Occipital lobe (tissue), 2 donors: ENCODE data around the gene SPACA1. TPM values are rescaled to one million over a fixed set of nuclear protein-coding genes. Genes with fewer than 3 reads are reported as not detected.

ENCODE experiments used
- DNase-seq: peaks from one replicate; lab custom pipeline; 2025; lab: John Stamatoyannopoulos, UW
- total RNA-seq: library from RNA; depleted of rRNA; stranded (reverse); fragments of >200 nt; gene quantifications from one replicate; pipeline ENCODE4 v1.2.3, GENCODE V29; 2014

SPACA1 gene
- total RNA-seq, 1 donor from 2014 or later, result not detected

DNA sequence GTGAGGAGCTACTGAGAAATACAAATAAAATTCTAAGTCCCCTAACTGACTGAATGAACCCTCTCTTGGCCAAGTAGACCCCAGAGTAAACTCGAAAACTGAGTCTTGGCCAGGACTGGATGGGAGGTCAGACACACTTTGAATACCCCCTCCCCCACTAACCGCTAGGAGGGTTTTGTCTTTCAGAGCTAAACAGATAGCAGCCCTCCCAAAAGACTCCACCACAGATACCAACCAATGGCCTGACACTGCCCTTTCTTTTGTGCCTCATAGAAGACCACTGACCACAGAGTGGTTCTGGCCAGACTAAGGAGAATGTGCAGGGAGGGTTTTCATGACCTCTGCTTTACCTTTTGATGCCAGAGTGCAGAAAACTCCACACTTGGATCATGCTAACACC, 42.1 kb downstream of the SPACA1 start:
- no peak for DNase-seq

DNA sequence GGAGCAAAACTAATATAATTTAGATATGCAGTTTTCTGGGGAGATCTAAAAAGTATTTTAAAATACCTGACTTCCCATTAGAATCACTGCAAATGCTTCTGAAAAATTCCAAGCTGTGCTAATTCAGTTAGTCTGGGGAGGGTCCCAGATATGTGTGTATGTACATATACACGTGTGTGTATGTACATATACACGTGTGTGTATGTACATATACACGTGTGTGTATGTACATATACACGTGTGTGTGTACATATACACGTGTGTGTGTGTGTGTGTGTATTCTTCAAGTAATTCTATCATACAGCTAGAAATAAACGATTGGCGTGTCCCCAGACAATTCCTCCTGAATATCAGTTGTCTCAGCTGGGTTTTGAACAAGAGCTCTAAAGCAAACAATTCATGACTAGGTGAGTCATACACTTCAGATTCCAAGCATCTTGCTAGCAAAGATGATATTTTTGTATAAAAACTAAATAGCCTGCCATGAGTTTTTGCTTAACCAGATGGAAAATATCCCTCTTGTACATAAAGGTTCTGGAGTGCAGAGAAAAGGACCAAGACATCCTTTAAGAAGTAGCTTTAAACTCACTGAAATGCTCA, 58.2 kb downstream of the SPACA1 start:
- no peak for DNase-seq

DNA sequence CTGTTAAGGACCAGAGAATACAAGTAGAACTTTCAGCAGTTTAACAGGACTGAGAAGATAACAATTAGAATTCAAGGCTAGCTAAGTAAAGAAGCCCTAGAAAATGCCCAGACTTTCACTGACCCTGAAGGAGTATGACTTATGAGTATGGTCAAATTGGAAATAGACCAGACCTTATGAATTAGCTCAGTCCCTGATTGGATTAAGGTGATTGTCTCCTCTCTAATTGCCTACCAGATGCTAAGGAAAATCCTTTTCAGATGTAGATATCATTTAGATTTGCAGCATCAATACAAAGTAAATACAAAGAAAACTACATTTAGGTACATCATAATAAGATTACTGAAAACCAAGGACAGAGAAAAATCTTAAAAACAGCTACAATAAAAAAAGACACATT, 59.6 kb downstream of the SPACA1 start:
- DNase-seq, result no peak

DNA sequence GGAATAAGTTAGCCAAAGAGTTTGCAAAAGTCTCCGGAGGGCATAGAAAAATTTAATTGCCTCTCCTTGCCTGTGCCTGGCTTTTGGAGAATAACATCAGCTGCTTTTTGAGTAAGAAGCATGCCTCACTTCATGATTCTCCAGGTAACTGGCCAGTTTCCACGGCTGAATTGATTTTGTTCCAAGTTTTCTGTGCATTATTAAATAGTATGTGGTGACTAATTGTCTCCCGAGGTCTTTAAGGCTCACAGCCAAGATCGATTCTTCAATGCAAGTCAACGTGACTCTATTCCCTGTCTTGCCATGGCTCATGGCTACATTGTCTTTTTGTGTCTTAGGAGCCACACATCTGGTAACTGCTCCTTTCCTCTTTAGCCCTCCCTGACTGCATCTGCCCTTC, 64.3 kb downstream of the SPACA1 start:
- DNase-seq, result no peak

DNA sequence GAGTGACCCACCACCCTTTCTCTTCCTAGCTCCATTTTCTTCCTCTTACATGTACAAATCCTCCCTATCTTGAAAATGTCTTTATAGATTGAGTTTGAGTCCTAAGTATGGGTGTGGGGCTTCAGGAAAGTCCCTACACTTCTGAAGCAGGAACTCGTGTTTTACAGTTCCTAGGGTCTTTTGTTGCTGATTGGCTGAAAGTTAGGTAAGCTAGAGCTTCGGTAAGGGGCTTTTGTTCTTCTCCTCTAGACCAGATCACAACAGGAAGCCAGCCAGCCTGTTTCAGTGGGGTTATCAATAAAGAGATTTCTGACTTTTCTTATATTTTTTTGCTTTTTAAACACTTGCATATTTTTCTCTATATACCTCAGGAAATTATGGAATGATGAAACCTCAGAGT, 67.2 kb downstream of the SPACA1 start:
- no peak for DNase-seq

DNA sequence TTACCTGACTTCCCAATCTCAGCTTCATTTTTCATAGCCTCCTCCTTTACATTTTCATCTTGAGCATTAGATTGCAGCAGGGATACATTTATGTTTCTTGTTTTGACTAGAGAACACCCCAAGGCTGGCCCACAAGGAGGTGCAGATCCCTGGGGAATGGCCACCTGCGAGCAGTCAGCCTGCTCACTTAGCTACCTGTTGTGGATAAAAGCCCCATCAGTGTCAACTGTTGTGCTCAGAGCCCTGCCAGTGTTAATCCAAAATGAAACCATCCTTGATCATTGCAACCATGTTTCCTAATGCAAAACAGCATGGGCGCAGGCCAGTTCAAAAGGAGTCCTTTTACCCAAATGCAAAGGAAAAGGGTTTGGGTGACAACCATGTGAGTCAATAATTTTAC, 67.7 kb downstream of the SPACA1 start:
- DNase-seq, result no peak

DNA sequence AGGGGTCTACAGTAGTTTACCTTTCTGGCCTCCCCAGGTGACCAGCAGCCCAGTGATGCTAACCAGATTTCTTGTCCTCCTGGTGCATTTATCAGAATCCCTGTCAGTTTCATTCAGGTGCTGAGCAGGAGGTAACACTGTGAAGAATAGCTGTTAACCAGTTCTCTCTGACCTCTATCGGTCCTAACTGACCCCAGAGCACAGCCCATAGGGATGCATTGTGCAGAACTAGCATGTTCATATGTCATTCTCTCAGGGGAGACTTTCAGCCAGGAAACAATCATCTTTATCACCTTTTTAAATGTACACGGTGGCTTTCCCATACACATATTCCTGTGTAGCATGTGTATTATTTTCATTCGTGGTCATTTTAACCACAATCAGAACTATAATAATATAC, 68.6 kb downstream of the SPACA1 start:
- DNase-seq, result no peak

Other genes with a start within 250 kb of the SPACA1 start
- gene CNR1, start 118.5 kb downstream of the SPACA1 start, total RNA-seq, result 327 TPM